Measurements from ENCODE around the gene CEMIP2.
"Not testable (repeated sequence)": the region's sequence is repeated elsewhere in the genome, so short reads cannot be mapped to it uniquely, and the experiment has no call there.

Gene CEMIP2

GRCh38 chr9:71663216-71663615, 105.1 kb downstream of the CEMIP2 start:
- DNase-seq, result no peak

GRCh38 chr9:71662082-71662481, 106.2 kb downstream of the CEMIP2 start:
- TF ChIP-seq POLR2A (IDR thresholded peaks at IDR 0.05; ENCODE audit: low read length) (no peak), GATA1 (IDR thresholded peaks at IDR 0.05; ENCODE audit: low read depth, low read length) (no peak)
- no peak for DNase-seq

More at GRCh38 chr9:71663216-71663615, 105.1 kb downstream of the CEMIP2 start:
- TF ChIP-seq POLR2A (IDR thresholded peaks at IDR 0.05; ENCODE audit: low read length) (no peak), GATA1 (IDR thresholded peaks at IDR 0.05; ENCODE audit: low read depth, low read length) (no peak)

- DNase-seq, result not testable (repeated sequence)
Measured at GRCh38 chr9:71657276-71657675, 111.0 kb downstream of the CEMIP2 start.

DNA sequence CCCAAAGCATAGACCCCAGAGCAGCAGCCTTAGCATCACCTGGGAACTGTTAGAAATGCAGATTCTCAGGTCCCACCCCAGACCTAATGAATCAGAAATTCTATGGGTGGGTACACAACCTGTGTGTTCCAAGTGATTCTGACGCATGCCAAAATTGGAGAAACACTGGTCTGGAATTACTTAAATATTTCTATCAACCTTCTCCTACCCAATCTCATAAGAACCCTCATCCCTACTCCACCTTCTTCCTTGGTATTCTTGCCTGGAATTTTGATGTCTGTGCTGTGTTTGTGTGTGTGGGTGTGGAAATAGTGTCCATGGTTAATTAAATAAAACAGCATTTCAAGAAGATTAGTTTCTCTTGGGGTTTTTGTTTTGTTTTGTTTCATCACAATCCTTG, 111.8 kb downstream of the CEMIP2 start:
- DNase-seq, result no peak
- TF ChIP-seq GATA1 (IDR thresholded peaks at IDR 0.05; ENCODE audit: low read depth, low read length), result no peak
- no peak for TF ChIP-seq POLR2A (IDR thresholded peaks at IDR 0.05; ENCODE audit: low read length)

GRCh38 chr9:71655778-71656177, 112.5 kb downstream of the CEMIP2 start:
- no peak for DNase-seq
- no peak for TF ChIP-seq GATA1 (IDR thresholded peaks at IDR 0.05; ENCODE audit: low read depth, low read length)
- TF ChIP-seq POLR2A (IDR thresholded peaks at IDR 0.05; ENCODE audit: low read length), result no peak

DNA sequence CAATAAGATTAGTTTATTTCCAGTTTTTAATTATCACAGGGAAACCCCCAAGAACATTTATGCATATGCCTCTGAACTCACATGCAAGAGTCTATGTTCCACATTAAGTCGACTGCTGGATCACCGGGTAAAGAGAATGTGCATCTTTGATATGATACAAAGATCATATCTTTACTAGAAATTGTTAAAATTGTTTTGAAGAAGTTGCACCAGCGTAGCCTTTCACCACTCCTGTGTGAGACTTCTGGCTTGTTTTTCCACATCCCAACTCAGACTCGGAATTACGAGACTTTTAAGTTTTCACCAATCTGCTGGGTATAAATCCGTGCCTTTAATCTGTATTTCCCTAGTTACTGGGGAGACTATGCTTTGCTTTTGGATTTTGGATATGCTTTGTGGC, 113.2 kb downstream of the CEMIP2 start:
- no peak for DNase-seq
- TF ChIP-seq POLR2A (IDR thresholded peaks at IDR 0.05; ENCODE audit: low read length) (no peak), GATA1 (IDR thresholded peaks at IDR 0.05; ENCODE audit: low read depth, low read length) (no peak)

DNA sequence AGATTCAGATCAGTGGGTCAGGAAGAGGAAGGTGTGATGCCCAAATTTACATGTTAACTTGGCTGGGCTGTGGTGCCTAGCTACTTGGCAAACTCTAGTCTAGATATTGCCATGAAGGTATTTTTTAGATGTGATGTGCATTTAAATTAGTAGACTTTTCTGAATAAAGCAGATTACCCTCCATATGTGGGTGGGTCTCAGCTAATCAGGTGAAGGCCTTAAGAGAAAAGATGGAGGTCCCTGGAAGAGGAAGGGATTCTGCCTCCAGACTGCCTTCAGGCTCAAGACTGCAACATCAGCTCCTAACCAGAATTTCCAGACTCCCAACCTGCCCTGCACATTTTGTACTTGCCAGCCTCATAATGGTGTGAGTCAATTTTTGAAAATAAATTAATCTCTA, 115.8 kb downstream of the CEMIP2 start:
- no peak for DNase-seq
- TF ChIP-seq POLR2A (IDR thresholded peaks at IDR 0.05; ENCODE audit: low read length), result no peak
- TF ChIP-seq GATA1 (IDR thresholded peaks at IDR 0.05; ENCODE audit: low read depth, low read length), result no peak

DNA sequence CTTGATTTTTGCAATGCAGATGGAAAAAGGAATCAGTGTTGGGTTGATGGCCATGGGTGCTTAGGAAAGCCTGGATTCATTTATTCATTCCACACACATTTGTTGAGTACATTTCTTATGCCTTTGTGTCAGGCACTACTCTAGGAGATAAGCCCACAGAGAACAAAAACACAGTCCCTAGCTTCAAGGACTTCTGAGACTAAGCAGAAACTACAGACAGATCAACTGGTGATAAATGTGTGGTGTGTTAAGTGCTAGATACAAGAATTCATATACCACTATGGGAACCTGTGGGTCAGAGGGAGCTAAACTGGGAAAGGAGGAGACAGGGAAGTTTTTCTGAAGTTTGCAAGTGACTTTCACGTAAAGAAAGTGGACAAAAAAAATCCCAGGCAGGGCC, 119.9 kb downstream of the CEMIP2 start:
- DNase-seq, result no peak
- no peak for TF ChIP-seq POLR2A (IDR thresholded peaks at IDR 0.05; ENCODE audit: low read length)
- TF ChIP-seq GATA1 (IDR thresholded peaks at IDR 0.05; ENCODE audit: low read depth, low read length), result no peak

- TF ChIP-seq POLR2A (IDR thresholded peaks at IDR 0.05; ENCODE audit: low read length), result no peak
- TF ChIP-seq GATA1 (IDR thresholded peaks at IDR 0.05; ENCODE audit: low read depth, low read length), result no peak
- peak; percentile 21 to 31 for DNase-seq
Measured at GRCh38 chr9:71647094-71647591, 121.2 kb downstream of the CEMIP2 start.

GRCh38 chr9:71646131-71646530, 122.2 kb downstream of the CEMIP2 start:
- TF ChIP-seq GATA1 (IDR thresholded peaks at IDR 0.05; ENCODE audit: low read depth, low read length) (no peak), POLR2A (IDR thresholded peaks at IDR 0.05; ENCODE audit: low read length) (no peak)

DNA sequence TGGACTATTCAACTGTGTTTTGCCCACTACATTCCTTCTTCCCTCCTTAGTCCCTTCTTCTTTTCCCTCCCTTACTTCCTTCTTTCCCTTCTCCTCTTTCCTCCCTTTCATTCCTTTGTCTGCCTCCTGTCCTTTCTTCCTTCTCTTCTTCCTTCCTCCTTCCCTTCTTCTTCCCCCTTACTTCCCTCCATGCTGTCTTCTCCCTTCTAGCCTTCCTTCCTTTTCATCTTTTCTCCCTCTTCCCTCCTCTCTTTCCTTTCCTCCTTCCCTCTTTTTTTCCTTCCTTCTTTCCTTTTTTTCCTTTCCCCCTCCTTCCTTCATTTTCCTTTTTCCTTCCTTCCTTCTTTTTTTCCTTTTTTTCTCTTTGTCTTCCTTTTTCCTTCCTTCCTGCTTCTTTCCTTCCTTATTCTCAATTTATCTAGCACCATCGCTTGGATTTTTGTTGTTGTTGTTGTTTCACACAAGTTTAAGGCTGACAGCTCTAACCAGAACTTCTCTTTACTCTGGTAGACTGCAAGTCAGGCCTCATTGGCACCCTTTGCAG, 123.4 kb downstream of the CEMIP2 start:
- no peak for DNase-seq
- TF ChIP-seq GATA1 (IDR thresholded peaks at IDR 0.05; ENCODE audit: low read depth, low read length), result no peak
- no peak for TF ChIP-seq POLR2A (IDR thresholded peaks at IDR 0.05; ENCODE audit: low read length)

More at GRCh38 chr9:71646131-71646530, 122.2 kb downstream of the CEMIP2 start:
- no peak for DNase-seq

GRCh38 chr9:71643330-71643729, 125.0 kb downstream of the CEMIP2 start:
- DNase-seq, result no peak
- no peak for TF ChIP-seq GATA1 (IDR thresholded peaks at IDR 0.05; ENCODE audit: low read depth, low read length)
- TF ChIP-seq POLR2A (IDR thresholded peaks at IDR 0.05; ENCODE audit: low read length), result no peak

DNA sequence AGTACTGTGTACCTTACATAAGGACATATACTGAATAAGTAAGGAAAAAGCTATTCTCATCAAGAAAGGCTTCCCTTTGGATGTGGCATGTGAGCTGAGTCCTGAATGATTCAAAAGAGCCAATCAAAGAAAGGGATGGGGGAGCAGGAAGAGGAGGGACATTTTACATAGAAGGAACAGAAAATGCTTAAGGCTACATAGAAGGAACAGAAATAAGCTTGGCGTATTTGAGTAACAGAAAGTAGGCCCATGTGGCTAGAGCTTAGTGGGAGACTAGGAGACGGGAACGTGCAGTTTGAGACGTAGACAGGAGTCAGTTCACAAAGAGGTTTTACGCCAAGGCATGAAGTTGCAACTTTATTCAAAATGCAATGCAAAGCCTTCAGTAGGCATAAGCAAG, 126.3 kb downstream of the CEMIP2 start:
- no peak for DNase-seq
- TF ChIP-seq POLR2A (IDR thresholded peaks at IDR 0.05; ENCODE audit: low read length) (no peak), GATA1 (IDR thresholded peaks at IDR 0.05; ENCODE audit: low read depth, low read length) (no peak)

- no peak for TF ChIP-seq POLR2A (IDR thresholded peaks at IDR 0.05; ENCODE audit: low read length)
- TF ChIP-seq GATA1 (IDR thresholded peaks at IDR 0.05; ENCODE audit: low read depth, low read length), result no peak
- DNase-seq, result peak; percentile 3 to 11
Measured at GRCh38 chr9:71638627-71639026, 129.7 kb downstream of the CEMIP2 start.

GRCh38 chr9:71637926-71638325, 130.4 kb downstream of the CEMIP2 start:
- no peak for DNase-seq
- TF ChIP-seq GATA1 (IDR thresholded peaks at IDR 0.05; ENCODE audit: low read depth, low read length) (no peak), POLR2A (IDR thresholded peaks at IDR 0.05; ENCODE audit: low read length) (no peak)

DNA sequence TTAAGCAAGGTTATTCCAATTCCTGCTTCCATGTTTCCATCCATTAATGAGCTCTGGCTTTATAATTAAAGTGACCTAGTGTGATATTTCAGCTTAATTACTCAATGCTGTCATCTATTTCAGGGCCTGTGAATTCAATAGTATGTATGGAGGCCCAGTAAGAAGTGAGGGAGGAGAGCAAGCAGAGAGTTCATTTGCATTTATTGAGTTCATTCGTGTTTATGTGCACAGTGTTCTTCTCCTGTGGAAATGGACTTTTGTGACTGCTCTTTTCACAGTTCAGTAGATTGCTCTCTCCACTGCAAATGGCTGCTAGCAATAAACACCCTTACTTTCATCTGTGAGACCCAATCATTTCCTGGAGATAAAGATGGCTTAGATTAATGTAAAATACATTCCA, 130.9 kb downstream of the CEMIP2 start:
- TF ChIP-seq POLR2A (IDR thresholded peaks at IDR 0.05; ENCODE audit: low read length), result no peak
- TF ChIP-seq GATA1 (IDR thresholded peaks at IDR 0.05; ENCODE audit: low read depth, low read length), result no peak
- DNase-seq, result no peak

Data from erythroblast (primary cell).